Lower leg skin (tissue), 4 donors: ENCODE data around the gene NR2F1-AS1. TPM values are rescaled to one million over a fixed set of nuclear protein-coding genes. Genes with fewer than 3 reads are reported as not detected.

ENCODE experiments used
- DNase-seq, 2 donors: peaks; one replicate each; pipeline ENCODE4 v3.0.0-alpha.2; 2019; ENCODE audit warnings: low spot score in 2 of 2
- H3K4me3 ChIP-seq: fragments of 200-600 bp; sonication (generic); 2 replicates; pipeline ENCODE4 v1.5.1; 2017; ENCODE audit warnings: mild to moderate bottlenecking, low read depth; ENCODE audit not compliant: poor library complexity, severe bottlenecking
- POLR2A ChIP-seq, 2 donors: fragments of 450-650 bp; IDR thresholded peaks; one replicate each; pipeline ENCODE4 v1.6.1; 2016 to 2017; ENCODE audit warnings: antibody characterized with exemption in 2 of 2, mild to moderate bottlenecking in 1 of 2, moderate library complexity in 1 of 2
- WGBS, 2 donors: methylation state at CpG; one replicate each; pipeline ENCODE4 v1.1.5; 2018; 5-methylcytosine and 5-hydroxymethylcytosine counted together
- intact Hi-C: fragments of 100-400 bp; cut with DNase I; formaldehyde crosslinking; loops from one replicate; pipeline ENCODE4 v1.15.0; 2023; ENCODE audit warnings: low total_unique reads
- total RNA-seq, 4 donors: library from RNA; depleted of rRNA; stranded (reverse); fragments of >200 nt; gene quantifications; one replicate each; pipeline ENCODE4 v1.1.0, GENCODE V29; 2016
- TF ChIP-seq, protein P1 (sequence below), 3 donors: fragments of 450-650 bp; IDR thresholded peaks; one replicate each; pipeline ENCODE4 v1.5.1; 2016; ENCODE audit warnings: antibody characterized with exemption in 3 of 3, mild to moderate bottlenecking in 3 of 3, moderate library complexity in 2 of 3

Gene NR2F1-AS1
- total RNA-seq, 4 donors from 2014 or later: 0.30 to 1.7 (median 1.0) TPM; not detected in 1

- WGBS, 2 donors: 39 to 45% methylated on average over 10 of the region's 10 CpGs
- TF ChIP-seq, protein P1, sequence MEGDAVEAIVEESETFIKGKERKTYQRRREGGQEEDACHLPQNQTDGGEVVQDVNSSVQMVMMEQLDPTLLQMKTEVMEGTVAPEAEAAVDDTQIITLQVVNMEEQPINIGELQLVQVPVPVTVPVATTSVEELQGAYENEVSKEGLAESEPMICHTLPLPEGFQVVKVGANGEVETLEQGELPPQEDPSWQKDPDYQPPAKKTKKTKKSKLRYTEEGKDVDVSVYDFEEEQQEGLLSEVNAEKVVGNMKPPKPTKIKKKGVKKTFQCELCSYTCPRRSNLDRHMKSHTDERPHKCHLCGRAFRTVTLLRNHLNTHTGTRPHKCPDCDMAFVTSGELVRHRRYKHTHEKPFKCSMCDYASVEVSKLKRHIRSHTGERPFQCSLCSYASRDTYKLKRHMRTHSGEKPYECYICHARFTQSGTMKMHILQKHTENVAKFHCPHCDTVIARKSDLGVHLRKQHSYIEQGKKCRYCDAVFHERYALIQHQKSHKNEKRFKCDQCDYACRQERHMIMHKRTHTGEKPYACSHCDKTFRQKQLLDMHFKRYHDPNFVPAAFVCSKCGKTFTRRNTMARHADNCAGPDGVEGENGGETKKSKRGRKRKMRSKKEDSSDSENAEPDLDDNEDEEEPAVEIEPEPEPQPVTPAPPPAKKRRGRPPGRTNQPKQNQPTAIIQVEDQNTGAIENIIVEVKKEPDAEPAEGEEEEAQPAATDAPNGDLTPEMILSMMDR (IDR thresholded peaks at IDR 0.05): no peak
- TF ChIP-seq POLR2A (IDR thresholded peaks at IDR 0.05): no peak
- intact Hi-C loops: no loop called here
- H3K4me3 ChIP-seq: no peak overlapping the region
- DNase-seq: no peak
Measured at GRCh38 chr5:93604644-93605515, 23.9 kb upstream of the NR2F1-AS1 start.

GRCh38 chr5:93603793-93604643 lies 23.0 kb upstream of the NR2F1-AS1 start:
- H3K4me3 ChIP-seq: no peak overlapping the region
- no peak for TF ChIP-seq POLR2A (IDR thresholded peaks at IDR 0.05)
- TF ChIP-seq, protein P1 (IDR thresholded peaks at IDR 0.05): no peak
- intact Hi-C loops: no loop called here
- no peak for DNase-seq
- WGBS, 2 donors: 11 to 17% methylated on average over 32 to 50 of the region's 58 CpGs

DNA sequence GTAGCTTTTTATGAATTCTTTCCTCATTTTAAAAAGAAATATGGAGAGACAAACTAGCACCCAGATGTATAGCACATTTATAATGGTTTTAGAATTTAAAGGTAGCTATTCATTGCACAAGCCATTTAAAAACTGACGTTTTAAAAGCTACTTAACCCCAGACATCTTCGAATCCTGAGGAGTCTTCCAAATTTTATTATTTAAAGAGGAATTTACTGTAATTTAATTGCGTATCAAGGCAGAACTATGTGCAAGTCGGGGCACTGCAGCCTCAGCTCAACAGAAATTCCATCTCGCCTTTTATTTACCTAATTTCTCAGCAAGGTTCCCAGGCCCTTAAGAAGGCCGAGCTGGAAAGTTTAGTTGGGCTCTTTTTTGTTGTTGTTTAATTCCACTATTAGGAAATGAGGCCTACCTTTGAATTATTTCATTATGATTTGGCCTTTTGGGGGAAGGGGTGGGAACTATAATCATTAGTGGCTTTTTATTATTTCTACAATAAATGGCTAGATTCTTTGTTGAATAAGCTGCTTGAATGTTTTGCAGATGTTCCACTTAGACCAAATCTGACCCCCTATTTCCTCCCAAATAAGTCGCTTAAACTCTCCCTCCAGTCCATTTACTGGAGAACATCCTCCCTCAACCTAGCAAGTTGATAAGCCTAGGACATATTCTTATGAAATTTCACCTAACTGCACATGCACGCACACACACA lies 22.2 kb upstream of the NR2F1-AS1 start:
- WGBS, 2 donors: 84 to 90% methylated on average over 8 of the region's 8 CpGs
- TF ChIP-seq, protein P1 (IDR thresholded peaks at IDR 0.05): no peak
- TF ChIP-seq POLR2A (IDR thresholded peaks at IDR 0.05): no peak
- H3K4me3 ChIP-seq: no peak overlapping the region
- intact Hi-C loops: no loop called here
- DNase-seq: no peak

- H3K4me3 ChIP-seq: no peak overlapping the region
- no peak for DNase-seq
- WGBS, 2 donors: 34 to 38% methylated on average over 39 of the region's 39 CpGs
- no peak for TF ChIP-seq POLR2A (IDR thresholded peaks at IDR 0.05)
- TF ChIP-seq, protein P1 (IDR thresholded peaks at IDR 0.05): no peak
- intact Hi-C loops: no loop called here
Measured at GRCh38 chr5:93602241-93603077, 21.4 kb upstream of the NR2F1-AS1 start.

GRCh38 chr5:93601802-93602155 lies 20.8 kb upstream of the NR2F1-AS1 start:
- no peak for TF ChIP-seq POLR2A (IDR thresholded peaks at IDR 0.05)
- TF ChIP-seq, protein P1 (IDR thresholded peaks at IDR 0.05): no peak
- no peak for DNase-seq
- intact Hi-C loops: no loop called here
- no peak overlapping the region for H3K4me3 ChIP-seq
- 22 to 24% methylated on average over 9 of the region's 9 CpGs for WGBS, 2 donors
